GM12872 (cell line): Measurements from ENCODE around the gene TRAK1.

Experiments
- CTCF ChIP-seq: IDR thresholded peaks from 3 replicates; pipeline ENCODE4 v1.5.1; 2011; ENCODE audit warnings: low read depth, mild to moderate bottlenecking, low read length, moderate library complexity; ENCODE audit not compliant: insufficient read depth

Gene TRAK1

GRCh38 chr3:42216931-42217333, 125.8 kb downstream of the TRAK1 start:
- no peak for TF ChIP-seq CTCF

GRCh38 chr3:42220436-42221121, 129.4 kb downstream of the TRAK1 start:
- TF ChIP-seq CTCF: no peak

- TF ChIP-seq CTCF: no peak
These were observed 132.0 kb downstream of the TRAK1 start for GRCh38 chr3:42222942-42223693.

- TF ChIP-seq CTCF: no peak
These were observed 133.0 kb downstream of the TRAK1 start for GRCh38 chr3:42224178-42224577.

GRCh38 chr3:42224658-42225421, 133.7 kb downstream of the TRAK1 start:
- no peak for TF ChIP-seq CTCF

- TF ChIP-seq CTCF: no peak
These were observed 134.6 kb downstream of the TRAK1 start for GRCh38 chr3:42225486-42226363.
